K562 (cell line): ENCODE results near the gene FBP1. TPM values are rescaled to one million over a fixed set of nuclear protein-coding genes. Genes with fewer than 3 reads are reported as not detected.
A peak's percentile ranks its signal among the peaks of the same experiment; 100 is the strongest.

ENCODE experiments used
- BRF1 ChIP-seq: IDR thresholded peaks from 3 replicates; pipeline ENCODE4 v1.6.1; 2011; ENCODE audit warnings: borderline replicate concordance, mild to moderate bottlenecking; ENCODE audit not compliant: insufficient read length; ENCODE audit errors: extremely low read depth
- CBFA2T2 ChIP-seq: fragments of 450-650 bp; conservative IDR thresholded peaks from 2 replicates; pipeline ENCODE4 v1.6.1; 2017; ENCODE audit warnings: mild to moderate bottlenecking
- CBX3 ChIP-seq, 2 experiments: IDR thresholded peaks; 1 replicate in 1 of 2; 2 replicates in 1 of 2; pipeline ENCODE4 v1.6.1; 2012; ENCODE audit warnings: inconsistent platforms in 2 of 2, low read length in 2 of 2, borderline replicate concordance in 1 of 2, control low read depth in 1 of 2
- DIDO1 ChIP-seq: fragments of 450-650 bp; IDR thresholded peaks from 2 replicates; pipeline ENCODE4 v1.6.1; 2016; ENCODE audit warnings: low read depth, missing biosample characterization, missing genetic modification characterization
- JUND ChIP-seq, 2 experiments: IDR thresholded peaks; 2 replicates in 1 of 2; 3 replicates in 1 of 2; pipeline ENCODE4 v1.6.1; 2011; ENCODE audit warnings: borderline replicate concordance in 2 of 2, low read depth in 2 of 2, low read length in 2 of 2, improper control_type of control experiment in 1 of 2, missing biosample characterization in 1 of 2, missing genetic modification characterization in 1 of 2, missing genetic modification reagents in 1 of 2
- KHSRP ChIP-seq: fragments of 450-650 bp; IDR thresholded peaks from 2 replicates; pipeline ENCODE4 v1.6.1; 2017
- MBD2 ChIP-seq: sonication (generic); IDR thresholded peaks from 2 replicates; pipeline ENCODE4 v1.6.1; 2016; ENCODE audit warnings: low read depth, borderline replicate concordance
- NFXL1 ChIP-seq: fragments of 450-650 bp; formaldehyde crosslinking; IDR thresholded peaks from 2 replicates; pipeline ENCODE4 v1.4.0; 2021; ENCODE audit warnings: mild to moderate bottlenecking
- NR2C1 ChIP-seq, 2 experiments: fragments of 450-650 bp; IDR thresholded peaks; 2 replicates each; pipeline ENCODE4 v1.6.1; 2017; ENCODE audit warnings: mild to moderate bottlenecking in 2 of 2, antibody characterized with exemption in 1 of 2, inconsistent platforms in 1 of 2, missing compliant biosample characterization in 1 of 2, missing genetic modification characterization in 1 of 2
- POLR3G ChIP-seq: IDR thresholded peaks from 2 replicates; pipeline ENCODE4 v1.6.1; 2011; ENCODE audit not compliant: insufficient read length, insufficient replicate concordance; ENCODE audit errors: extremely low read depth
- RBM25 ChIP-seq: fragments of 200-400 bp; formaldehyde crosslinking; IDR thresholded peaks from 2 replicates; pipeline ENCODE4 v1.6.1; 2018; ENCODE audit warnings: low read length, low read depth, moderate library complexity; ENCODE audit not compliant: severe bottlenecking
- SOX6 ChIP-seq: fragments of 450-650 bp; IDR thresholded peaks from 2 replicates; pipeline ENCODE4 v1.6.1; 2014; ENCODE audit warnings: mild to moderate bottlenecking
- SRSF7 ChIP-seq: fragments of 200-400 bp; formaldehyde crosslinking; optimal IDR thresholded peaks from 2 replicates; pipeline ENCODE3; 2017; ENCODE audit warnings: mild to moderate bottlenecking, low read depth, low read length
- ZC3H8 ChIP-seq: fragments of 450-650 bp; IDR thresholded peaks from 2 replicates; pipeline ENCODE4 v1.6.1; 2017
- ZFP30 ChIP-seq: fragments of 250-450 bp; sonication (Bioruptor Pico); IDR thresholded peaks from 2 replicates; pipeline ENCODE4 v1.8.0; 2022; ENCODE audit warnings: moderate library complexity, mild to moderate bottlenecking, inconsistent platforms, borderline replicate concordance
- ZNF263 ChIP-seq: sonication (generic); formaldehyde crosslinking; IDR thresholded peaks from 2 replicates; pipeline ENCODE4 v1.8.0; 2022; ENCODE audit warnings: mild to moderate bottlenecking, missing genetic modification reagents, borderline replicate concordance
- ZNF282 ChIP-seq: sonication (generic); formaldehyde crosslinking; IDR thresholded peaks from 2 replicates; pipeline ENCODE4 v1.8.1; 2023; ENCODE audit warnings: missing genetic modification reagents
- polyA plus RNA-seq, 8 experiments: library from polyadenylated mRNA; depleted of rRNA in 4 of 8; stranded (reverse) in 5 of 8; unstranded in 3 of 8; fragments of >200 nt; fragmentation: Nextera tagmentation in 2 of 8; fragmentation: Illumina TruSeq in 1 of 8; extraction: Ambion mirVana in 2 of 8; extraction: Trizol in 1 of 8; gene quantifications; 2 replicates each; pipeline versions ENCODE4 v1.2.1 to v1.2.3, GENCODE V29; 2011 to 2014; ENCODE audit warnings: inconsistent platforms in 1 of 8, missing spikeins in 1 of 8
- total RNA-seq, 7 experiments: library from RNA; depleted of rRNA in 6 of 7; stranded (reverse); fragments of >200 nt in 6 of 7; fragmentation: Illumina TruSeq in 2 of 7; extraction: Trizol in 2 of 7; gene quantifications; 2 replicates each; pipeline versions ENCODE4 v1.2.1 to v1.2.3, GENCODE V29; 2011 to 2021; ENCODE audit warnings: low replicate concordance in 1 of 7
- TF ChIP-seq, protein P1 (sequence below), 2 experiments: fragments of 250-450 bp in 1 of 2; fragments of 450-650 bp in 1 of 2; sonication (Bioruptor Pico) in 1 of 2; IDR thresholded peaks; 2 replicates each; pipeline versions ENCODE4 v1.6.1 to v1.8.0; 2016 to 2021; ENCODE audit warnings: mild to moderate bottlenecking in 2 of 2, moderate library complexity in 2 of 2, missing compliant biosample characterization in 1 of 2, missing genetic modification characterization in 1 of 2
- TF ChIP-seq, protein P2 (sequence below), 2 experiments: IDR thresholded peaks; 2 replicates each; pipeline ENCODE4 v1.6.1; 2012; ENCODE audit warnings: improper control_type of control experiment in 2 of 2, low read depth in 2 of 2, low read length in 2 of 2, borderline replicate concordance in 1 of 2
- TF ChIP-seq, protein P3 (sequence below): sonication (generic); formaldehyde crosslinking; IDR thresholded peaks from 2 replicates; pipeline ENCODE4 v1.8.0; 2022; ENCODE audit warnings: mild to moderate bottlenecking, low read depth, missing genetic modification reagents
- TF ChIP-seq, protein P4 (sequence below): fragments of 450-650 bp; formaldehyde crosslinking; IDR thresholded peaks from 2 replicates; pipeline ENCODE4 v1.4.0; 2020; ENCODE audit warnings: mild to moderate bottlenecking, mixed read lengths

FBP1 gene
- total and polyA plus RNA-seq, 9 of the 15 experiments (the other 6 are each of a cell fraction or from before 2014, with no cell fraction given) = 0.24 TPM; not detected in 8

DNA sequence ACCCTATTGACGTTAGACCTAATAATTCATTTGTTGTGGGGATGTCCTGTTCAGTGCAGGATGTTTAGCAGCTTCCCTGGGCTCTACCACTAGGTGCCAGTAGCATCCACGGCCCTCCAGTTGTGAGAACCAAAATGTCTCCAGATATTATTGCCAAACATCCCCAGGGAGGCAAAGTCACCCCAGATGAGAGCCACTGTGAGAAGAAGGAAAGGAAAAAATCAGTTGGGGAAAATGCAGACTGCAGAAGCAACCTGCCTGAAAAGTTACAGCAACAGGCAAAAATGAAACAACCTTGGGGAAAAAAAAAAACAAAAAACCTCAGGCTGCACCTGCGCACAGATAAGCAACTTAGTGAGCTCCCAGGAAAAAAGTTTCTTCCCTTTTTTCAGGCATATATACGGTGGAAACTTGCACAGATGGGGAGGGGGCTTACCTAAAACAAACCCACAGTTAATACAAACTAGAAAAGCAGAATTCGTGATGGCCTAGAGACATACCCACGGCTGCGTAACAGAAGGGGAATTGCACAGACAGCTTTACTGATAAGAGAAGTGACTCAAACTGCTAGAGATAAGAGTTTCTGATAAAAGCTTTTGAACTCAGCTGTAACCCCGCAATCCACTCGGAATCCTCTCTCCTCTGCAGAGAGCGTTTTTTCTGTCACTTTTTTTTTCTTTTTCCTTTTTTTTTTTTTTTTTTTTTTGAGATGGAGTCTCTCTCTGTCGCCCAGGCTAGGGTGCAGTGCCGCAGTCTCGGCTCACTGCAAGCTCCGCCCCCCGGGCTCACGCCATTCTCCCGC is 29.8 kb upstream of the FBP1 start (continued):
- TF ChIP-seq CBX3 (IDR thresholded peaks at IDR 0.05; ENCODE audit: borderline replicate concordance in 1 of 2, low read length in 2 of 2) (no peak), POLR3G (no peak), RBM25 (no peak), NR2C1 (IDR thresholded peaks at IDR 0.05) (no peak), NR2C1 (tag; IDR thresholded peaks at IDR 0.05) (no peak), NFXL1 (no peak), MBD2 (0 out of 2 replicates have a peak, but pooled peaks have one; percentile 41), ZC3H8 (no peak), DIDO1 (tag) (no peak), KHSRP (no peak), CBFA2T2 (peak; percentile 56), ZNF282 (no peak), SRSF7 (no peak), ZNF263 (CRISPR knock-in tag) (no peak), BRF1 (no peak), ZFP30 (CRISPR knock-in tag) (no peak), SOX6 (0 out of 2 replicates have a peak, but pooled peaks have one; percentile 42), JUND (IDR thresholded peaks at IDR 0.05; ENCODE audit: borderline replicate concordance, low read depth, low read length) (peak; percentile 92), JUND (tag; IDR thresholded peaks at IDR 0.05; ENCODE audit: borderline replicate concordance, low read depth, low read length) (peak; percentile 88; the same call in 2 of the 3 replicates)
- TF ChIP-seq, protein P1, sequence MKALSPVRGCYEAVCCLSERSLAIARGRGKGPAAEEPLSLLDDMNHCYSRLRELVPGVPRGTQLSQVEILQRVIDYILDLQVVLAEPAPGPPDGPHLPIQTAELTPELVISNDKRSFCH (CRISPR knock-in tag; IDR thresholded peaks at IDR 0.05) = no peak
- TF ChIP-seq, protein P1 (tag; IDR thresholded peaks at IDR 0.05) = no peak
- TF ChIP-seq, protein P2, sequence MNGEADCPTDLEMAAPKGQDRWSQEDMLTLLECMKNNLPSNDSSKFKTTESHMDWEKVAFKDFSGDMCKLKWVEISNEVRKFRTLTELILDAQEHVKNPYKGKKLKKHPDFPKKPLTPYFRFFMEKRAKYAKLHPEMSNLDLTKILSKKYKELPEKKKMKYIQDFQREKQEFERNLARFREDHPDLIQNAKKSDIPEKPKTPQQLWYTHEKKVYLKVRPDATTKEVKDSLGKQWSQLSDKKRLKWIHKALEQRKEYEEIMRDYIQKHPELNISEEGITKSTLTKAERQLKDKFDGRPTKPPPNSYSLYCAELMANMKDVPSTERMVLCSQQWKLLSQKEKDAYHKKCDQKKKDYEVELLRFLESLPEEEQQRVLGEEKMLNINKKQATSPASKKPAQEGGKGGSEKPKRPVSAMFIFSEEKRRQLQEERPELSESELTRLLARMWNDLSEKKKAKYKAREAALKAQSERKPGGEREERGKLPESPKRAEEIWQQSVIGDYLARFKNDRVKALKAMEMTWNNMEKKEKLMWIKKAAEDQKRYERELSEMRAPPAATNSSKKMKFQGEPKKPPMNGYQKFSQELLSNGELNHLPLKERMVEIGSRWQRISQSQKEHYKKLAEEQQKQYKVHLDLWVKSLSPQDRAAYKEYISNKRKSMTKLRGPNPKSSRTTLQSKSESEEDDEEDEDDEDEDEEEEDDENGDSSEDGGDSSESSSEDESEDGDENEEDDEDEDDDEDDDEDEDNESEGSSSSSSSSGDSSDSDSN (IDR thresholded peaks at IDR 0.05; ENCODE audit: borderline replicate concordance in 1 of 2, low read depth in 2 of 2, low read length in 2 of 2) = no peak
- TF ChIP-seq, protein P3, sequence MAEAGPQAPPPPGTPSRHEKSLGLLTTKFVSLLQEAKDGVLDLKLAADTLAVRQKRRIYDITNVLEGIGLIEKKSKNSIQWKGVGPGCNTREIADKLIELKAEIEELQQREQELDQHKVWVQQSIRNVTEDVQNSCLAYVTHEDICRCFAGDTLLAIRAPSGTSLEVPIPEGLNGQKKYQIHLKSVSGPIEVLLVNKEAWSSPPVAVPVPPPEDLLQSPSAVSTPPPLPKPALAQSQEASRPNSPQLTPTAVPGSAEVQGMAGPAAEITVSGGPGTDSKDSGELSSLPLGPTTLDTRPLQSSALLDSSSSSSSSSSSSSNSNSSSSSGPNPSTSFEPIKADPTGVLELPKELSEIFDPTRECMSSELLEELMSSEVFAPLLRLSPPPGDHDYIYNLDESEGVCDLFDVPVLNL = no peak
- TF ChIP-seq, protein P4, sequence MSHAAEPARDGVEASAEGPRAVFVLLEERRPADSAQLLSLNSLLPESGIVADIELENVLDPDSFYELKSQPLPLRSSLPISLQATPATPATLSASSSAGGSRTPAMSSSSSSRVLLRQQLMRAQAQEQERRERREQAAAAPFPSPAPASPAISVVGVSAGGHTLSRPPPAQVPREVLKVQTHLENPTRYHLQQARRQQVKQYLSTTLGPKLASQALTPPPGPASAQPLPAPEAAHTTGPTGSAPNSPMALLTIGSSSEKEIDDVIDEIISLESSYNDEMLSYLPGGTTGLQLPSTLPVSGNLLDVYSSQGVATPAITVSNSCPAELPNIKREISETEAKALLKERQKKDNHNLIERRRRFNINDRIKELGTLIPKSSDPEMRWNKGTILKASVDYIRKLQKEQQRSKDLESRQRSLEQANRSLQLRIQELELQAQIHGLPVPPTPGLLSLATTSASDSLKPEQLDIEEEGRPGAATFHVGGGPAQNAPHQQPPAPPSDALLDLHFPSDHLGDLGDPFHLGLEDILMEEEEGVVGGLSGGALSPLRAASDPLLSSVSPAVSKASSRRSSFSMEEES = no peak
